WTC11 (cell line): ENCODE measurements around the gene KAZN. TPM values are rescaled to one million over a fixed set of nuclear protein-coding genes. Genes with fewer than 3 reads are reported as not detected.

Source experiments
- ATAC-seq: fragments of 200-7000 bp; cut with Tn5 transposase; 2 replicates; pipeline ENCODE4 v1.10.0; 2021; ENCODE audit warnings: mild to moderate bottlenecking, moderate library complexity
- CTCF ChIA-PET: fragments of 300-600 bp; sonication (Branson Sonifier 250); formaldehyde crosslinking; loops from one replicate; lab custom pipeline; 2021; ENCODE audit warnings: antibody characterized with exemption; lab: Charles Lee
- POLR2A ChIA-PET: fragments of 350-600 bp; sonication (Branson Sonifier 250); formaldehyde crosslinking; loops from one replicate; lab custom pipeline; 2021; ENCODE audit warnings: antibody characterized with exemption; lab: Charles Lee
- DNase-seq: peaks from one replicate; pipeline ENCODE4 v3.0.0; 2021; ENCODE audit warnings: low spot score
- H3K27ac Mint-ChIP-seq: 2 replicates; pipeline ENCODE4 v1.8.0; 2021; ENCODE audit warnings: mixed read lengths
- H3K27me3 Mint-ChIP-seq: 2 replicates; pipeline ENCODE4 v1.8.0; 2021; ENCODE audit warnings: low read depth, mild to moderate bottlenecking, moderate library complexity, mixed read lengths
- H3K36me3 Mint-ChIP-seq: 2 replicates; pipeline ENCODE4 v1.8.0; 2021; ENCODE audit warnings: mixed read lengths
- H3K4me1 Mint-ChIP-seq: 2 replicates; pipeline ENCODE4 v1.8.0; 2022; ENCODE audit warnings: mixed read lengths
- H3K4me3 Mint-ChIP-seq: 2 replicates; pipeline ENCODE4 v1.8.0; 2021; ENCODE audit warnings: mild to moderate bottlenecking, moderate library complexity, mixed read lengths
- H3K9me3 Mint-ChIP-seq: 2 replicates; pipeline ENCODE4 v1.8.0; 2021; ENCODE audit warnings: mixed read lengths
- E2F1 ChIP-seq: sonication (generic); formaldehyde crosslinking; IDR thresholded peaks from 2 replicates; pipeline ENCODE4 v1.8.0; 2022; ENCODE audit warnings: mild to moderate bottlenecking, missing genetic modification reagents
- FOXP1 ChIP-seq: sonication (generic); formaldehyde crosslinking; IDR thresholded peaks from 2 replicates; pipeline ENCODE4 v1.8.0; 2022; ENCODE audit warnings: missing genetic modification reagents, mild to moderate bottlenecking, moderate library complexity, borderline replicate concordance
- PRDM15 ChIP-seq: sonication (generic); formaldehyde crosslinking; IDR thresholded peaks from 2 replicates; pipeline ENCODE4 v1.8.0; 2022; ENCODE audit warnings: missing genetic modification reagents
- SOX15 ChIP-seq: fragments of 250-450 bp; sonication (Bioruptor Pico); IDR thresholded peaks from 2 replicates; pipeline ENCODE4 v1.9.0; 2021; ENCODE audit warnings: mild to moderate bottlenecking
- SP1 ChIP-seq: sonication (generic); formaldehyde crosslinking; conservative IDR thresholded peaks from 2 replicates; pipeline ENCODE4 v1.8.1; 2022; ENCODE audit warnings: missing genetic modification reagents
- TCF7 ChIP-seq: sonication (generic); formaldehyde crosslinking; IDR thresholded peaks from 2 replicates; pipeline ENCODE4 v1.8.0; 2022; ENCODE audit warnings: mild to moderate bottlenecking, low read depth, missing genetic modification reagents, moderate library complexity
- USF2 ChIP-seq: sonication (generic); formaldehyde crosslinking; IDR thresholded peaks from 2 replicates; pipeline ENCODE4 v1.8.1; 2023; ENCODE audit warnings: mild to moderate bottlenecking, missing genetic modification reagents, moderate library complexity
- ZNF138 ChIP-seq: sonication (generic); formaldehyde crosslinking; conservative IDR thresholded peaks from 2 replicates; pipeline ENCODE4 v1.8.1; 2022; ENCODE audit warnings: mild to moderate bottlenecking, moderate library complexity, missing genetic modification reagents
- ZNF423 ChIP-seq: fragments of 250-450 bp; sonication (Bioruptor Pico); IDR thresholded peaks from 2 replicates; pipeline ENCODE4 v2.1.2; 2022; ENCODE audit warnings: mild to moderate bottlenecking, moderate library complexity
- ZNF532 ChIP-seq: fragments of 250-450 bp; sonication (Bioruptor Pico); IDR thresholded peaks from 2 replicates; pipeline ENCODE4 v1.9.0; 2021; ENCODE audit warnings: mild to moderate bottlenecking, borderline replicate concordance
- total RNA-seq: library from RNA; stranded (reverse); gene quantifications from 3 replicates; pipeline ENCODE4 v1.2.3, GENCODE V29; 2021
- TF ChIP-seq, protein P1 (sequence below): sonication (generic); formaldehyde crosslinking; IDR thresholded peaks from 2 replicates; pipeline ENCODE4 v1.8.1; 2023; ENCODE audit warnings: mild to moderate bottlenecking, moderate library complexity, missing genetic modification reagents
- TF ChIP-seq, protein P2 (sequence below): sonication (generic); formaldehyde crosslinking; conservative IDR thresholded peaks from 2 replicates; pipeline ENCODE4 v1.8.1; 2022; ENCODE audit warnings: mild to moderate bottlenecking, missing genetic modification reagents

KAZN gene
- total RNA-seq, 1 experiment from 2014 or later = 19.9 TPM

DNA sequence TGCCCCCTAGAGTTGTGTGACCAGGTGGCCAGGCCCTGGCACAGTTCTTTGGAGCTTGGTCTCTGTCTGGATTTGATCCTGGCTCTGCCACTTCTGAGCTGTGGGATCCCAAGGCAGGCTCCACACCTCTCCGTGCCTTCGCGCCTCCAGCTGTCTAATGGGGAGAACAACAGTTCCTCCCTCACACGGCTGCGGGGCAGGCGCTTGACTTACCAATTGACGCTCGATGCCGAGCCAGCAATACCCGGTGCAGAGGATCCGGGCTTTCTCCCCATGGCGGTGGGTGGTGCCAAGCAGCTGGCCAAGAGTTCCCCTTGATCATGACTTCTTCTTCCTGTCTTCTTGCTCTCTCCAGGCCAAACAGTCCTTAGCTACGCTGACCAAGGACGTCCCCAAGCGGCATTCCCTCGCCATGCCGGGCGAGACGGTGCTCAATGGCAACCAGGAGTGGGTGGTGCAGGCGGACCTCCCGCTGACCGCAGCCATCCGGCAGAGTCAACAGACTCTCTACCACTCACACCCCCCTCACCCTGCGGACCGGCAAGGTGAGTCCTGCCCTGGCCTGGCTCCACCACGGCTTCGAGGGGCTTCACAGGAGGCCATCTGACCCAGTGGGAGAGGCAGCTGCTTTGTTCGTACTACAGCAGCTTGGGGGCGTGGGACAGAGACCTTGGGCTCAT lies 457.4 kb downstream of the KAZN start (continued):
- TF ChIP-seq PRDM15 (CRISPR knock-in tag) (no peak), TCF7 (CRISPR knock-in tag) (no peak), ZNF423 (CRISPR knock-in tag) (no peak), FOXP1 (no peak), SP1 (CRISPR knock-in tag) (no peak), ZNF532 (no peak), SOX15 (no peak), E2F1 (CRISPR knock-in tag) (no peak)
- TF ChIP-seq, protein P1, sequence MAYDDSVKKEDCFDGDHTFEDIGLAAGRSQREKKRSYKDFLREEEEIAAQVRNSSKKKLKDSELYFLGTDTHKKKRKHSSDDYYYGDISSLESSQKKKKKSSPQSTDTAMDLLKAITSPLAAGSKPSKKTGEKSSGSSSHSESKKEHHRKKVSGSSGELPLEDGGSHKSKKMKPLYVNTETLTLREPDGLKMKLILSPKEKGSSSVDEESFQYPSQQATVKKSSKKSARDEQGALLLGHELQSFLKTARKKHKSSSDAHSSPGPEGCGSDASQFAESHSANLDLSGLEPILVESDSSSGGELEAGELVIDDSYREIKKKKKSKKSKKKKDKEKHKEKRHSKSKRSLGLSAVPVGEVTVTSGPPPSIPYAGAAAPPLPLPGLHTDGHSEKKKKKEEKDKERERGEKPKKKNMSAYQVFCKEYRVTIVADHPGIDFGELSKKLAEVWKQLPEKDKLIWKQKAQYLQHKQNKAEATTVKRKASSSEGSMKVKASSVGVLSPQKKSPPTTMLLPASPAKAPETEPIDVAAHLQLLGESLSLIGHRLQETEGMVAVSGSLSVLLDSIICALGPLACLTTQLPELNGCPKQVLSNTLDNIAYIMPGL (CRISPR knock-in tag) = no peak
- TF ChIP-seq, protein P2, sequence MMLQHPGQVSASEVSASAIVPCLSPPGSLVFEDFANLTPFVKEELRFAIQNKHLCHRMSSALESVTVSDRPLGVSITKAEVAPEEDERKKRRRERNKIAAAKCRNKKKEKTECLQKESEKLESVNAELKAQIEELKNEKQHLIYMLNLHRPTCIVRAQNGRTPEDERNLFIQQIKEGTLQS (CRISPR knock-in tag) = no peak
- TF ChIP-seq, all 79 proteins: peak for 0

DNA sequence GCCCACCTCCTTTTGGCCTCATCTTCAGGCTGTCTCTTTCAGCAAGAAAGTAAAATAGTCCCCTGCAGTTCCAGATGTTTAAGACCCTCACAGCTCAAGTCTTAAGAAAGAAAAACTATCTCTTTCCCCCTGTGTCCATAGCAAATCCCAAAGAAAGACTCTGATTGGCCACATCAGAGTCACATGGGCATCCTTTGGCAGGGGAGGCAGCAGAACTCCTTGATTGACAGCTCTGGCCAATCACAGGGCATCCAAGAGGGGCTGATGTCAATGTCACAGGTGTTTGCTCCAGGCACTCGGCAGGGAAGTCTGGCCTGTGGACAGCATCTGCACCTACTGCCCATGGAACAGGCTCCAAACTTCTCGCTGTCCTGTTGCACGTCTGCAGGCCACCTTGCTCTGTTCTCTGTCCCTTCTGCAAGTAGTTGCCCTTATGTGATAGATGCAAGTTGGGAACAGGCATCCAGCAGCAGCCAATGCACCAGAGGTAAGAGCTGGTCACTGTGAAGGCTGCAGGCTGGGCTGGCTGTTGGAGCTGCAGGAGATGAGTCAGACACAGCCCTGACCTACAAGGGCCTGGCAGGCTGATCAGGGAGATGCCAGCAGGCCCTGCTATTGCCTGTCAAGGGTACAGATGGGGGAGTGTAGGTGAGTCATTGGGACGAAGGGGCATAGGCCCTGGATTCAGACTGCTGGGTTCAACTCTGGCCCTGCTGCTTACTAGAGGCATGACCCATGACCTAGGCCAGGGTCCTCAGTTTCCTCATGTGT lies 458.2 kb downstream of the KAZN start:
- Mint-ChIP-seq H3K27ac (no peak overlapping the region), H3K9me3 (no peaks in the 10 kb centered on the region), H3K4me3 (no peak overlapping the region), H3K27me3 (no peaks in the 10 kb centered on the region), H3K4me1 (peaks cover 22% of the 10 kb centered on the region), H3K36me3 (no peaks in the 10 kb centered on the region)
- POLR2A ChIA-PET = no interaction called here
- ATAC-seq = no peak
- CTCF ChIA-PET = interaction anchor here (1.0 to 4.0 kb wide), 6 partner anchors 10 to 260 kb away, joined by 3 to 18 read pairs (median 4); no protein-coding TSS in a partner anchor
- peak; percentile 58 for TF ChIP-seq USF2 (CRISPR knock-in tag)
- no peak for TF ChIP-seq ZNF138
- DNase-seq = no peak
